Dermis blood vessel endothelial cell (primary cell): ENCODE data around the gene RMP24. TPM values are rescaled to one million over a fixed set of nuclear protein-coding genes. Genes with fewer than 3 reads are reported as not detected.

Source experiments
- total RNA-seq: library from RNA; depleted of rRNA; stranded (reverse); fragments of >200 nt; gene quantifications from 2 replicates; pipeline ENCODE4 v1.2.3, GENCODE V29; 2014

RMP24 gene

Other genes starting within 250 kb of the RMP24 start
- gene RPRD1A, start 94.9 kb downstream of the RMP24 start, total RNA-seq = 51.7 and 58.4 TPM in 2 replicates
- 18.2 and 18.5 TPM in 2 replicates for gene SLC39A6, start 156.7 kb downstream of the RMP24 start, total RNA-seq
- gene ELP2, start 157.2 kb downstream of the RMP24 start, total RNA-seq = 51.5 and 69.6 TPM in 2 replicates
- 0.34 and 0.79 TPM in 2 replicates for gene MOCOS, start 214.8 kb downstream of the RMP24 start, total RNA-seq